HG02571 (cell line): Measurements from ENCODE around the gene REM2.
A peak's percentile ranks its signal among the peaks of the same experiment; 100 is the strongest.

Source experiments
- ATAC-seq: cut with Tn5 transposase; IDR thresholded peaks from one replicate; pipeline ENCODE4 v1.9.1; 2021; ENCODE audit warnings: mild to moderate bottlenecking, moderate library complexity; ENCODE audit not compliant: unreplicated experiment

Gene REM2

GRCh38 chr14:22872833-22873520, 10.0 kb upstream of the REM2 start:
- no peak for ATAC-seq

- ATAC-seq, result no peak
Measured at GRCh38 chr14:22875003-22875747, 7.8 kb upstream of the REM2 start.

GRCh38 chr14:22875748-22876319, 7.2 kb upstream of the REM2 start:
- no peak for ATAC-seq

- no peak for ATAC-seq
Measured at GRCh38 chr14:22877000-22877501, 6.0 kb upstream of the REM2 start.

GRCh38 chr14:22878271-22879246, 4.5 kb upstream of the REM2 start:
- ATAC-seq, result no peak

- no peak for ATAC-seq
Measured at GRCh38 chr14:22882064-22882463, 958 bp upstream of the REM2 start.

- ATAC-seq, result no peak
Measured at GRCh38 chr14:22882529-22883172, 371 bp upstream of the REM2 start.

- ATAC-seq, result no peak
Measured at GRCh38 chr14:22884076-22884737, 1.2 kb downstream of the REM2 start.

GRCh38 chr14:22884738-22885523, 1.9 kb downstream of the REM2 start:
- ATAC-seq, result no peak

- ATAC-seq, result no peak
Measured at GRCh38 chr14:22885975-22886374, 3.0 kb downstream of the REM2 start.

GRCh38 chr14:22886500-22887259, 3.7 kb downstream of the REM2 start:
- ATAC-seq, result peak; percentile 50

GRCh38 chr14:22887260-22887989, 4.4 kb downstream of the REM2 start:
- ATAC-seq, result peak; percentile 39

GRCh38 chr14:22887990-22888378, 5.0 kb downstream of the REM2 start:
- ATAC-seq, result peak; percentile 54

- ATAC-seq, result no peak
Measured at GRCh38 chr14:22888662-22889061, 5.6 kb downstream of the REM2 start.

GRCh38 chr14:22890416-22890815, 7.4 kb downstream of the REM2 start:
- no peak for ATAC-seq

- no peak for ATAC-seq
Measured at GRCh38 chr14:22892488-22892887, 9.5 kb downstream of the REM2 start.

GRCh38 chr14:22893706-22894105, 10.7 kb downstream of the REM2 start:
- no peak for ATAC-seq

GRCh38 chr14:22895402-22895801, 12.4 kb downstream of the REM2 start:
- ATAC-seq, result no peak
